ENCODE measurements around the gene ZBTB7C. TPM values are rescaled to one million over a fixed set of nuclear protein-coding genes. Genes with fewer than 3 reads are reported as not detected.

ZBTB7C gene
- total and polyA plus RNA-seq, 2 of the 8 experiments (the other 6 are each of a cell fraction or from before 2014, with no cell fraction given): 0.15 to 0.45 TPM

DNA sequence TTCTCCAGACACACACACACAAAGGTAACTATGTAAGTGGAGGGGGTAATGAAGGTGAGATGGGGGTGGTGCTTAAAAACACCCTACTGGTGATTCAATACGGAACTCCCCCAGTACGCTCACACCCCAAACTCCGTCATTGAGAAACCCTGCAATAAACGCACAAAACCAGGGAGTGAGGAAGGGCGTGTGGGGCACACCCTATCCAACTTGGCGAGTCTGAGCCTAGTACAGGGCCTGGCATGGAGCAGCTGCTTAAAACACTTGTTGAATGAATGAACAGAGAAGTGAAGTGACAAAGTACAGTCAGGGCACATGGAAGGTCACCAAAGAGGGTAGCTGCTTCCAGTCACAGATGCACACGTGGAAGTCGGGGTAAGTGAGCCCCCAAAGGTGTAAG is 331.9 kb downstream of the ZBTB7C start:
- Histone ChIP-seq H3K79me2 (ENCODE audit: control insufficient read depth in 1 of 2, insufficient read depth in 2 of 2, low read length in 2 of 2) (no peaks in the 10 kb centered on the region), H3K18ac (ENCODE audit: extremely low read depth, low read length) (no peak overlapping the region), H4K91ac (replicated peaks; ENCODE audit: insufficient read length, low read length) (no peak overlapping the region), H2BK20ac (ENCODE audit: low read length) (no peak overlapping the region), H3K27me3 (replicated peaks in 1 of 4; ENCODE audit: control insufficient read depth in 3 of 4, extremely low read depth in 1 of 4, insufficient read depth in 3 of 4, low read length in 3 of 4) (no peaks in the 10 kb centered on the region; a peak in 1 of 7 replicates), H3K4me1 (replicated peaks in 1 of 4; ENCODE audit: control insufficient read depth in 3 of 4, insufficient read depth in 4 of 4, low read length in 3 of 4) (peaks cover 0 to 21% (median 8%) of the 10 kb centered on the region in 4 experiments; a peak in 6 of 7 replicates), H3K4ac (replicated peaks; ENCODE audit: insufficient read length, low read depth, low read length) (no peak overlapping the region), H2AFZ (ENCODE audit: low read length) (no peak overlapping the region), H3K27ac (ENCODE audit: low read depth, low read length) (no peak overlapping the region), H3K14ac (ENCODE audit: insufficient read length) (no peak overlapping the region), H3K36me3 (ENCODE audit: control insufficient read depth in 2 of 4, insufficient read depth in 4 of 4, low read length in 3 of 4) (no peaks in the 10 kb centered on the region), H4K8ac (ENCODE audit: extremely low read depth, insufficient read depth, low read length) (no peak overlapping the region), H3K23me2 (ENCODE audit: low read depth, low read length) (no peaks in the 10 kb centered on the region), H3K23ac (ENCODE audit: insufficient read length) (no peak overlapping the region), H3K9me3 (ENCODE audit: insufficient read depth in 2 of 2, low read depth in 1 of 2, low read length in 1 of 2) (no peaks in the 10 kb centered on the region), H3K79me1 (ENCODE audit: low read depth, low read length) (no peaks in the 10 kb centered on the region), H2BK5ac (ENCODE audit: low read depth, low read length) (no peak overlapping the region), H2BK15ac (ENCODE audit: low read length) (no peak overlapping the region), H4K20me1 (replicated peaks in 1 of 2; ENCODE audit: control insufficient read depth in 1 of 2, insufficient read depth in 2 of 2, low read length in 2 of 2) (no peaks in the 10 kb centered on the region), H3K56ac (replicated peaks; ENCODE audit: insufficient read length, low read depth, low read length) (no peak overlapping the region), H3K4me2 (ENCODE audit: insufficient read depth in 1 of 2, low read depth in 2 of 2, low read length in 2 of 2) (no peak overlapping the region), H2BK120ac (replicated peaks; ENCODE audit: low read depth, low read length) (no peak overlapping the region), H3K9ac (replicated peaks in 1 of 4; ENCODE audit: extremely low read depth in 1 of 4, low read depth in 3 of 4, low read length in 3 of 4) (no peak overlapping the region), H3K4me3 (ENCODE audit: extremely low read depth in 1 of 4, insufficient read depth in 2 of 4, low read depth in 3 of 4, low read length in 4 of 4) (no peak overlapping the region), H4K5ac (ENCODE audit: insufficient read length, low read depth, low read length) (no peak overlapping the region), H2AK5ac (ENCODE audit: low read depth, low read length) (no peak overlapping the region; the same call in 1 of the 2 replicates), H2BK12ac (ENCODE audit: low read depth, low read length) (no peak overlapping the region)
- WGBS, 2 experiments (ENCODE audit: extremely low coverage in 1 of 2, insufficient coverage in 1 of 2, insufficient read length in 1 of 2, insufficient replicate concordance in 2 of 2, low coverage in 1 of 2, low lambda C conversion rate in 2 of 2, missing lambda C conversion rate in 1 of 2): 90% methylated on average over 8 of the region's 8 CpGs; no CpG with 5 or more reads in 1 of the 2 experiments
- POLR2A ChIA-PET (ENCODE audit: partially characterized antibody): no interaction called here
- CTCF ChIA-PET (ENCODE audit: partially characterized antibody): interaction anchor here (1.0 kb wide), 1 partner anchor 368 kb away, joined by 3 read pairs; no protein-coding TSS in a partner anchor
- FAIRE-seq (no peak), DNase-seq (ENCODE audit: low read depth in 1 of 2, low spot score in 2 of 2) (no peak)
- TF ChIP-seq CBX5 (IDR thresholded peaks at IDR 0.05; ENCODE audit: low read depth, low read length) (no peak), TCF12 (IDR thresholded peaks at IDR 0.05; ENCODE audit: low read depth, low read length) (no peak), NANOG (IDR thresholded peaks at IDR 0.05; ENCODE audit: insufficient read depth, low read depth, low read length, poor library complexity, severe bottlenecking) (no peak), HDAC6 (IDR thresholded peaks at IDR 0.05; ENCODE audit: low read depth, low read length) (no peak), KDM4A (IDR thresholded peaks at IDR 0.05; ENCODE audit: low read depth, low read length, severe bottlenecking) (no peak), POLR2AphosphoS5 (IDR thresholded peaks at IDR 0.05; ENCODE audit: low read depth, low read length) (no peak), SIN3A (conservative IDR thresholded peaks at IDR 0.05 in 1 of 2, IDR thresholded peaks at IDR 0.05 in 1 of 2; ENCODE audit: low read depth in 1 of 2, low read length in 2 of 2) (no peak), PHF8 (conservative IDR thresholded peaks at IDR 0.05; ENCODE audit: low read depth, low read length) (no peak), CTBP2 (IDR thresholded peaks at IDR 0.05; ENCODE audit: borderline replicate concordance, insufficient read depth, insufficient read length, low read length) (no peak), NRF1 (IDR thresholded peaks at IDR 0.05; ENCODE audit: low read depth, low read length) (no peak), KDM1A (IDR thresholded peaks at IDR 0.05; ENCODE audit: borderline replicate concordance, low read length) (no peak), SP4 (IDR thresholded peaks at IDR 0.05; ENCODE audit: low read length) (no peak), GABPA (IDR thresholded peaks at IDR 0.05; ENCODE audit: borderline replicate concordance, insufficient read depth, low read length) (no peak)
- TF ChIP-seq, protein P1, sequence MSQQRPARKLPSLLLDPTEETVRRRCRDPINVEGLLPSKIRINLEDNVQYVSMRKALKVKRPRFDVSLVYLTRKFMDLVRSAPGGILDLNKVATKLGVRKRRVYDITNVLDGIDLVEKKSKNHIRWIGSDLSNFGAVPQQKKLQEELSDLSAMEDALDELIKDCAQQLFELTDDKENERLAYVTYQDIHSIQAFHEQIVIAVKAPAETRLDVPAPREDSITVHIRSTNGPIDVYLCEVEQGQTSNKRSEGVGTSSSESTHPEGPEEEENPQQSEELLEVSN (IDR thresholded peaks at IDR 0.05): no peak
